ENCODE results near the gene WNT2. TPM values are rescaled to one million over a fixed set of nuclear protein-coding genes. Genes with fewer than 3 reads are reported as not detected.
A peak's percentile ranks its signal among the peaks of the same experiment; 100 is the strongest.

WNT2 gene
- polyA plus RNA-seq, 1 donor (not counting 4 experiments of a cell fraction or from before 2014, with no cell fraction given) = not detected

GRCh38 chr7:117262546-117262945, 60.3 kb downstream of the WNT2 start:
- FAIRE-seq = peak; percentile 60
- H3K27me3 ChIP-seq (ENCODE audit: control insufficient read depth, extremely low read depth, insufficient read depth, low read length) = no peaks in the 10 kb centered on the region
- dilution Hi-C loops (cut with MboI; ENCODE audit: extremely low pct_ligation_motif_present, low sequenced_read_pairs) = no loop called here
- H3K36me3 ChIP-seq (ENCODE audit: control insufficient read depth in 2 of 2, extremely low read depth in 1 of 2, insufficient read depth in 2 of 2, low read length in 2 of 2) = no peaks in the 10 kb centered on the region
- H3K4me1 ChIP-seq (ENCODE audit: control insufficient read depth, extremely low read depth, insufficient read depth, low read length) = peaks cover 12% of the 10 kb centered on the region
- H3K9me1 ChIP-seq (ENCODE audit: control insufficient read depth, extremely low read depth, insufficient read depth, low read length) = no peaks in the 10 kb centered on the region
- TF ChIP-seq, protein P1, sequence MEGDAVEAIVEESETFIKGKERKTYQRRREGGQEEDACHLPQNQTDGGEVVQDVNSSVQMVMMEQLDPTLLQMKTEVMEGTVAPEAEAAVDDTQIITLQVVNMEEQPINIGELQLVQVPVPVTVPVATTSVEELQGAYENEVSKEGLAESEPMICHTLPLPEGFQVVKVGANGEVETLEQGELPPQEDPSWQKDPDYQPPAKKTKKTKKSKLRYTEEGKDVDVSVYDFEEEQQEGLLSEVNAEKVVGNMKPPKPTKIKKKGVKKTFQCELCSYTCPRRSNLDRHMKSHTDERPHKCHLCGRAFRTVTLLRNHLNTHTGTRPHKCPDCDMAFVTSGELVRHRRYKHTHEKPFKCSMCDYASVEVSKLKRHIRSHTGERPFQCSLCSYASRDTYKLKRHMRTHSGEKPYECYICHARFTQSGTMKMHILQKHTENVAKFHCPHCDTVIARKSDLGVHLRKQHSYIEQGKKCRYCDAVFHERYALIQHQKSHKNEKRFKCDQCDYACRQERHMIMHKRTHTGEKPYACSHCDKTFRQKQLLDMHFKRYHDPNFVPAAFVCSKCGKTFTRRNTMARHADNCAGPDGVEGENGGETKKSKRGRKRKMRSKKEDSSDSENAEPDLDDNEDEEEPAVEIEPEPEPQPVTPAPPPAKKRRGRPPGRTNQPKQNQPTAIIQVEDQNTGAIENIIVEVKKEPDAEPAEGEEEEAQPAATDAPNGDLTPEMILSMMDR (optimal IDR thresholded peaks at IDR 0.05 in 1 of 3, IDR thresholded peaks at IDR 0.05 in 1 of 3, conservative IDR thresholded peaks at IDR 0.05 in 1 of 3; ENCODE audit: extremely low read depth in 1 of 3, insufficient read depth in 2 of 3, low read length in 3 of 3) = no peak
- no peak for TF ChIP-seq EZH2 (IDR thresholded peaks at IDR 0.05; ENCODE audit: low read length)
- peak; percentile 32 for DNase-seq (ENCODE audit: low read depth, low spot score)
- H2AFZ ChIP-seq (ENCODE audit: control insufficient read depth, low read length) = no peak overlapping the region
- H3K9me3 ChIP-seq (ENCODE audit: control insufficient read depth, low read depth, low read length) = no peaks in the 10 kb centered on the region
- no peaks in the 10 kb centered on the region for H4K20me1 ChIP-seq (ENCODE audit: control insufficient read depth, extremely low read depth, insufficient read depth, low read length)
- H3K27ac ChIP-seq (ENCODE audit: control insufficient read depth, insufficient read depth, low read length) = no peak overlapping the region
- H3K4me2 ChIP-seq (ENCODE audit: control insufficient read depth, extremely low read depth, insufficient read depth, low read depth, low read length) = peak overlapping the region; percentile 52
- no peak overlapping the region for H3K9ac ChIP-seq (ENCODE audit: control insufficient read depth, extremely low read depth, insufficient read depth, low read length)
- H3K79me2 ChIP-seq (ENCODE audit: control insufficient read depth, insufficient read depth, low read length) = no peaks in the 10 kb centered on the region
- H3K4me3 ChIP-seq (ENCODE audit: control insufficient read depth in 2 of 3, extremely low read depth in 1 of 3, insufficient read depth in 2 of 3, low read depth in 1 of 3, low read length in 3 of 3) = no peak overlapping the region

- Histone ChIP-seq H3K9me1 (ENCODE audit: control insufficient read depth, extremely low read depth, insufficient read depth, low read length) (no peaks in the 10 kb centered on the region), H3K36me3 (ENCODE audit: control insufficient read depth in 2 of 2, extremely low read depth in 1 of 2, insufficient read depth in 2 of 2, low read length in 2 of 2) (no peaks in the 10 kb centered on the region), H4K20me1 (ENCODE audit: control insufficient read depth, extremely low read depth, insufficient read depth, low read length) (no peaks in the 10 kb centered on the region), H3K4me1 (ENCODE audit: control insufficient read depth, extremely low read depth, insufficient read depth, low read length) (peaks cover 12% of the 10 kb centered on the region), H3K27me3 (ENCODE audit: control insufficient read depth, extremely low read depth, insufficient read depth, low read length) (no peaks in the 10 kb centered on the region), H3K9me3 (ENCODE audit: control insufficient read depth, low read depth, low read length) (no peaks in the 10 kb centered on the region), H3K9ac (ENCODE audit: control insufficient read depth, extremely low read depth, insufficient read depth, low read length) (no peak overlapping the region), H2AFZ (ENCODE audit: control insufficient read depth, low read length) (no peak overlapping the region), H3K4me2 (ENCODE audit: control insufficient read depth, extremely low read depth, insufficient read depth, low read depth, low read length) (peak overlapping the region; percentile 0), H3K27ac (ENCODE audit: control insufficient read depth, insufficient read depth, low read length) (no peak overlapping the region), H3K79me2 (ENCODE audit: control insufficient read depth, insufficient read depth, low read length) (no peaks in the 10 kb centered on the region), H3K4me3 (ENCODE audit: control insufficient read depth in 2 of 3, extremely low read depth in 1 of 3, insufficient read depth in 2 of 3, low read depth in 1 of 3, low read length in 3 of 3) (no peak overlapping the region)
- FAIRE-seq = peak; percentile 39
- dilution Hi-C loops (cut with MboI; ENCODE audit: extremely low pct_ligation_motif_present, low sequenced_read_pairs) = no loop called here
- DNase-seq (ENCODE audit: low read depth, low spot score) = no peak
- no peak for TF ChIP-seq EZH2 (IDR thresholded peaks at IDR 0.05; ENCODE audit: low read length)
These were observed 63.2 kb downstream of the WNT2 start for GRCh38 chr7:117259615-117260014.

DNA sequence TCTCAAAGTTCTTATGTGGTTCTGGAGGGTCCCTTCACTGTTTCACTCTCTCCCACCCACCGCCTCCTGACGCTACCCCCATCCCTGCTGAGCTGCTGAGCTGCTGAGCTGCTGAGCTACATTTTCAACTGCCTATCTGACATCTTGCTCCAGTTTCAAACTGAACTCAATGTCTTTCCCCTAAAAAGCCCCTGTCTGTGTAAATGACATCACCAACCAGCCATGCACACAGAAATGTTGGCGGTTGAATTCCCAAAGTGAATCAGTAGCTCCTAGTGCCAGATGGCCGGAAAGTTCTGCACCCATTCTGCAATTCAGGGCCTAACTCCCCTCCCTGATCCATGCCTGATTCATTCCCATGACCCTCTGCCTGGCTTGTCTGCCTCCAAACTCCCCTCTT, 71.2 kb downstream of the WNT2 start:
- no peaks in the 10 kb centered on the region for H4K20me1 ChIP-seq (ENCODE audit: control insufficient read depth, extremely low read depth, insufficient read depth, low read length)
- H3K4me2 ChIP-seq (ENCODE audit: control insufficient read depth, extremely low read depth, insufficient read depth, low read depth, low read length) = no peak overlapping the region
- no peaks in the 10 kb centered on the region for H3K4me1 ChIP-seq (ENCODE audit: control insufficient read depth, extremely low read depth, insufficient read depth, low read length)
- no peak overlapping the region for H3K27ac ChIP-seq (ENCODE audit: control insufficient read depth, insufficient read depth, low read length)
- TF ChIP-seq, protein P1 (optimal IDR thresholded peaks at IDR 0.05 in 1 of 3, IDR thresholded peaks at IDR 0.05 in 1 of 3, conservative IDR thresholded peaks at IDR 0.05 in 1 of 3; ENCODE audit: extremely low read depth in 1 of 3, insufficient read depth in 2 of 3, low read length in 3 of 3) = no peak
- TF ChIP-seq EZH2 (IDR thresholded peaks at IDR 0.05; ENCODE audit: low read length) = no peak
- DNase-seq (ENCODE audit: low read depth, low spot score) (no peak), FAIRE-seq (no peak)
- dilution Hi-C loops (cut with MboI; ENCODE audit: extremely low pct_ligation_motif_present, low sequenced_read_pairs) = no loop called here
- H3K4me3 ChIP-seq (ENCODE audit: control insufficient read depth in 2 of 3, extremely low read depth in 1 of 3, insufficient read depth in 2 of 3, low read depth in 1 of 3, low read length in 3 of 3) = no peak overlapping the region
- H3K9me1 ChIP-seq (ENCODE audit: control insufficient read depth, extremely low read depth, insufficient read depth, low read length) = no peaks in the 10 kb centered on the region
- H3K9ac ChIP-seq (ENCODE audit: control insufficient read depth, extremely low read depth, insufficient read depth, low read length) = no peak overlapping the region
- no peaks in the 10 kb centered on the region for H3K27me3 ChIP-seq (ENCODE audit: control insufficient read depth, extremely low read depth, insufficient read depth, low read length)
- no peak overlapping the region for H2AFZ ChIP-seq (ENCODE audit: control insufficient read depth, low read length)
- H3K9me3 ChIP-seq (ENCODE audit: control insufficient read depth, low read depth, low read length) = no peaks in the 10 kb centered on the region
- no peaks in the 10 kb centered on the region for H3K36me3 ChIP-seq (ENCODE audit: control insufficient read depth in 2 of 2, extremely low read depth in 1 of 2, insufficient read depth in 2 of 2, low read length in 2 of 2)
- no peaks in the 10 kb centered on the region for H3K79me2 ChIP-seq (ENCODE audit: control insufficient read depth, insufficient read depth, low read length)
